ENCODE data around the gene TM2D1. TPM values are rescaled to one million over a fixed set of nuclear protein-coding genes. Genes with fewer than 3 reads are reported as not detected.
"Not testable (repeated sequence)": the region's sequence is repeated elsewhere in the genome, so short reads cannot be mapped to it uniquely, and the experiment has no call there.

The TM2D1 gene
- polyA plus RNA-seq, 1 donor from 2014 or later: 161 TPM

DNA sequence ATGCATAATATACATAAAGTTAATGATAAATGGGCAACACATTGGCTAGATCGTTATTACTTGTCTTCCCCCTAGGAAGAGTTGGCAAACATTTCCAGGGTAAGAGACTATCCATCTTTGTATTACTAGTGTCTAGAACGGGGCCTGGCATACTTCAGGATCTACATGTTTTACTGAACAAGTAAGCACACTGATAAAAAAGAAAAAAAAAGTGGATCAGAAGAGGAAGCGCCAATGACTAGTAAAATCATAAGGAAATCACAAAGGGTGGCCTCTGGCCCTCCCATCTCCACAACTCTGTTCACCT, 482 bp downstream of the TM2D1 start:
- TF ChIP-seq, protein P1, sequence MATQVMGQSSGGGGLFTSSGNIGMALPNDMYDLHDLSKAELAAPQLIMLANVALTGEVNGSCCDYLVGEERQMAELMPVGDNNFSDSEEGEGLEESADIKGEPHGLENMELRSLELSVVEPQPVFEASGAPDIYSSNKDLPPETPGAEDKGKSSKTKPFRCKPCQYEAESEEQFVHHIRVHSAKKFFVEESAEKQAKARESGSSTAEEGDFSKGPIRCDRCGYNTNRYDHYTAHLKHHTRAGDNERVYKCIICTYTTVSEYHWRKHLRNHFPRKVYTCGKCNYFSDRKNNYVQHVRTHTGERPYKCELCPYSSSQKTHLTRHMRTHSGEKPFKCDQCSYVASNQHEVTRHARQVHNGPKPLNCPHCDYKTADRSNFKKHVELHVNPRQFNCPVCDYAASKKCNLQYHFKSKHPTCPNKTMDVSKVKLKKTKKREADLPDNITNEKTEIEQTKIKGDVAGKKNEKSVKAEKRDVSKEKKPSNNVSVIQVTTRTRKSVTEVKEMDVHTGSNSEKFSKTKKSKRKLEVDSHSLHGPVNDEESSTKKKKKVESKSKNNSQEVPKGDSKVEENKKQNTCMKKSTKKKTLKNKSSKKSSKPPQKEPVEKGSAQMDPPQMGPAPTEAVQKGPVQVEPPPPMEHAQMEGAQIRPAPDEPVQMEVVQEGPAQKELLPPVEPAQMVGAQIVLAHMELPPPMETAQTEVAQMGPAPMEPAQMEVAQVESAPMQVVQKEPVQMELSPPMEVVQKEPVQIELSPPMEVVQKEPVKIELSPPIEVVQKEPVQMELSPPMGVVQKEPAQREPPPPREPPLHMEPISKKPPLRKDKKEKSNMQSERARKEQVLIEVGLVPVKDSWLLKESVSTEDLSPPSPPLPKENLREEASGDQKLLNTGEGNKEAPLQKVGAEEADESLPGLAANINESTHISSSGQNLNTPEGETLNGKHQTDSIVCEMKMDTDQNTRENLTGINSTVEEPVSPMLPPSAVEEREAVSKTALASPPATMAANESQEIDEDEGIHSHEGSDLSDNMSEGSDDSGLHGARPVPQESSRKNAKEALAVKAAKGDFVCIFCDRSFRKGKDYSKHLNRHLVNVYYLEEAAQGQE (IDR thresholded peaks at IDR 0.05; ENCODE audit: borderline replicate concordance): no peak
- TF ChIP-seq MXI1 (conservative IDR thresholded peaks at IDR 0.05; ENCODE audit: poor library complexity, severe bottlenecking) (no peak), POLR2AphosphoS5 (IDR thresholded peaks at IDR 0.05) (no peak), TAF1 (IDR thresholded peaks at IDR 0.05; ENCODE audit: low read depth) (no peak), SMC3 (conservative IDR thresholded peaks at IDR 0.05; ENCODE audit: poor library complexity) (no peak), EP300 (conservative IDR thresholded peaks at IDR 0.05; ENCODE audit: poor library complexity, severe bottlenecking) (no peak), RAD21 (conservative IDR thresholded peaks at IDR 0.05) (no peak), EZH2 (IDR thresholded peaks at IDR 0.05; ENCODE audit: borderline replicate concordance, insufficient read depth, low read length, poor library complexity, severe bottlenecking) (no peak)
- TF ChIP-seq, protein P2, sequence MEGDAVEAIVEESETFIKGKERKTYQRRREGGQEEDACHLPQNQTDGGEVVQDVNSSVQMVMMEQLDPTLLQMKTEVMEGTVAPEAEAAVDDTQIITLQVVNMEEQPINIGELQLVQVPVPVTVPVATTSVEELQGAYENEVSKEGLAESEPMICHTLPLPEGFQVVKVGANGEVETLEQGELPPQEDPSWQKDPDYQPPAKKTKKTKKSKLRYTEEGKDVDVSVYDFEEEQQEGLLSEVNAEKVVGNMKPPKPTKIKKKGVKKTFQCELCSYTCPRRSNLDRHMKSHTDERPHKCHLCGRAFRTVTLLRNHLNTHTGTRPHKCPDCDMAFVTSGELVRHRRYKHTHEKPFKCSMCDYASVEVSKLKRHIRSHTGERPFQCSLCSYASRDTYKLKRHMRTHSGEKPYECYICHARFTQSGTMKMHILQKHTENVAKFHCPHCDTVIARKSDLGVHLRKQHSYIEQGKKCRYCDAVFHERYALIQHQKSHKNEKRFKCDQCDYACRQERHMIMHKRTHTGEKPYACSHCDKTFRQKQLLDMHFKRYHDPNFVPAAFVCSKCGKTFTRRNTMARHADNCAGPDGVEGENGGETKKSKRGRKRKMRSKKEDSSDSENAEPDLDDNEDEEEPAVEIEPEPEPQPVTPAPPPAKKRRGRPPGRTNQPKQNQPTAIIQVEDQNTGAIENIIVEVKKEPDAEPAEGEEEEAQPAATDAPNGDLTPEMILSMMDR (IDR thresholded peaks at IDR 0.05; ENCODE audit: poor library complexity, severe bottlenecking): no peak
- Histone ChIP-seq H3K9me3 (ENCODE audit: low read length) (no peaks in the 10 kb centered on the region), H3F3A (ENCODE audit: insufficient read depth, low read length, poor library complexity, severe bottlenecking) (no peaks in the 10 kb centered on the region), H3K9ac (ENCODE audit: low read length) (peak overlapping the region; percentile 85), H3K36me3 (ENCODE audit: insufficient read depth, low read length) (no peaks in the 10 kb centered on the region), H3K27ac (ENCODE audit: low read length) (peak overlapping the region; percentile 76), H2AFZ (ENCODE audit: low read depth, low read length) (peak overlapping the region; percentile 90), H3K4me2 (ENCODE audit: low read length) (peak overlapping the region; percentile 30), H3K27me3 (ENCODE audit: insufficient read depth, low read depth, low read length) (no peaks in the 10 kb centered on the region), H4K20me1 (ENCODE audit: insufficient read depth) (no peaks in the 10 kb centered on the region), H3K9me2 (ENCODE audit: insufficient read depth, low read length) (no peaks in the 10 kb centered on the region), H3K79me2 (replicated peaks; ENCODE audit: insufficient read depth, low read length) (peaks cover 18% of the 10 kb centered on the region), H3K4me3 (ENCODE audit: low read length) (peak overlapping the region; percentile 79)

DNA sequence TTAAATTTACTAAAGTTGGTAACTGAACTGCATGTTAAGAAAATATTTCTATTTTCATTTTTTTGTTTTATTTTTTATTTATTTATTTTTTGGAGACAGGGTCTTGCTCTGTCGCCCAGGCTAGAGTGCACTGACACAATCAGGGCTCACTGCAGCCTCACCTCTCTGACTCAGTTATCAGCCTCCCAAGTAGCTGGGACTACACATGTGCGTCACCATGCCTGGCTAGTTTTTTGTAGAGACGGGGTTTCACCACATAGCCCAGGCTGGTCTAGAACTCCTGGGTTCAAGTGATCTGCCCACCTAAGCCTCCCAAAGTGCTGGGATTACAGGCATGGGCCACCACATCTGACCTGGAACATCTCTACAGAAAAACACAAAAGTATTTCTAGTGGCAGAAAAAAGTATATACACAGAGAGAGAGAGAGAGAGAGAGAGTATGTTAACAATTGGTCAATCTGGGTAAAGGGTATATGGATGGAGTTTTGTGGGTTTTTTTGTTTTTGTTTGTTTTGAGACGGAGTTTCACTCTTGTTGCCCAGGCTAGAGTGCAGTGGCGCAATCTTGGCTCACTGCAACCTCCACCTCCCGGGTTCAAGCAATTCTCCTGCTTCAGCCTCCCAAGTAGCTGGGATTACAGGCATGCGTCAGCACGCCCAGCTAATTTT, 5.8 kb downstream of the TM2D1 start:
- H3K4me3 ChIP-seq (ENCODE audit: low read length); H3K9me2 ChIP-seq (ENCODE audit: insufficient read depth, low read length); H3K27ac ChIP-seq (ENCODE audit: low read length); H3K4me2 ChIP-seq (ENCODE audit: low read length); H2AFZ ChIP-seq (ENCODE audit: low read depth, low read length); H3K9me3 ChIP-seq (ENCODE audit: low read length); H4K20me1 ChIP-seq (ENCODE audit: insufficient read depth); H3K9ac ChIP-seq (ENCODE audit: low read length); H3F3A ChIP-seq (ENCODE audit: insufficient read depth, low read length, poor library complexity, severe bottlenecking); H3K36me3 ChIP-seq (ENCODE audit: insufficient read depth, low read length); H3K27me3 ChIP-seq (ENCODE audit: insufficient read depth, low read depth, low read length): not testable (repeated sequence)
- peaks cover 10% of the 10 kb centered on the region for H3K79me2 ChIP-seq (replicated peaks; ENCODE audit: insufficient read depth, low read length)

DNA sequence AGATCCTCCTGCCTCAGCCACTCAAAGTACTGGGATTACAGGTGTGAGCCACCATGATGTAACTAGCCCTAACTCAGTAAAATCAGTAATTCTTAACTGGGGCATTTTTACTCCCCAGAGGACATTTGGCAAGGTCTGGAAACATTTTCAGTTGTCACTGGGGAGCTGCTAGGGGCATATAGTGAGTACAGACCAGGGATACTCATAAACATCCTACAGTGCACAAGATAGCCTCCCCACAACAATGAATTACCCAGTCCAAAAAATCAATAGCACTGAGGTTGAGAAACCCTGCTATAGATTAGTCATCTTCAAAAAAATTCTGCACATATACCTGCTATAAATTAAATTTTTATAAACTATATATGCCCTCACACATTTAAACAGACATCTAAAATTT, 13.0 kb downstream of the TM2D1 start:
- Histone ChIP-seq H4K20me1 (ENCODE audit: insufficient read depth) (no peaks in the 10 kb centered on the region), H3K4me3 (ENCODE audit: low read length) (no peak overlapping the region), H3K9me3 (ENCODE audit: low read length) (no peaks in the 10 kb centered on the region), H3K27ac (ENCODE audit: low read length) (no peak overlapping the region), H3K36me3 (ENCODE audit: insufficient read depth, low read length) (no peaks in the 10 kb centered on the region), H3F3A (ENCODE audit: insufficient read depth, low read length, poor library complexity, severe bottlenecking) (no peaks in the 10 kb centered on the region), H3K9me2 (ENCODE audit: insufficient read depth, low read length) (no peaks in the 10 kb centered on the region), H2AFZ (ENCODE audit: low read depth, low read length) (no peak overlapping the region), H3K9ac (ENCODE audit: low read length) (no peak overlapping the region), H3K4me2 (ENCODE audit: low read length) (no peak overlapping the region), H3K79me2 (replicated peaks; ENCODE audit: insufficient read depth, low read length) (no peaks in the 10 kb centered on the region), H3K27me3 (ENCODE audit: insufficient read depth, low read depth, low read length) (no peaks in the 10 kb centered on the region)
- TF ChIP-seq EZH2 (IDR thresholded peaks at IDR 0.05; ENCODE audit: borderline replicate concordance, insufficient read depth, low read length, poor library complexity, severe bottlenecking) (no peak), RAD21 (conservative IDR thresholded peaks at IDR 0.05) (no peak), EP300 (conservative IDR thresholded peaks at IDR 0.05; ENCODE audit: poor library complexity, severe bottlenecking) (no peak), TAF1 (IDR thresholded peaks at IDR 0.05; ENCODE audit: low read depth) (no peak), POLR2AphosphoS5 (IDR thresholded peaks at IDR 0.05) (no peak)
- TF ChIP-seq, protein P1 (IDR thresholded peaks at IDR 0.05; ENCODE audit: borderline replicate concordance): no peak

DNA sequence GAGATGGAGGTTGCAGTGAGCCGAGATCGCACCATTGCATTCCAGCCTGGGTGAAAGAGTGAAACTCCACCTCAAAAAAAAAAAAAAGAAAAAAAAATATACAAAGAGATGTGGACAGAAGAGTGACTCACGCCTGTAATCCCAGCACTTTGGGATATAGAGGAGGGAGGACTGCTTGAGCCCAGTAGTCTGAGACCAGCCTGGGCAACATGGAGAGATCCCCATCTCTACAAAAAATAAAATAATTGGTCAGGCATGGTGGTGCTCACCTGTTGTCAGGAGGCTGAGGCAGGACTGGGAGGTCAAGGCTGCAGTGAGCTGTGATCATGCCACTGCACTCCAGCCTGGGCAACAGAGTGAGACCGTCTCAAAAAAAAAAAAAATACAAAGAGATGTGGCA, 13.7 kb downstream of the TM2D1 start:
- not testable (repeated sequence) for H3K9ac ChIP-seq (ENCODE audit: low read length); H3K27ac ChIP-seq (ENCODE audit: low read length); H3K9me2 ChIP-seq (ENCODE audit: insufficient read depth, low read length); H3K36me3 ChIP-seq (ENCODE audit: insufficient read depth, low read length); H4K20me1 ChIP-seq (ENCODE audit: insufficient read depth); H3K79me2 ChIP-seq (replicated peaks; ENCODE audit: insufficient read depth, low read length); H3K9me3 ChIP-seq (ENCODE audit: low read length); H3K27me3 ChIP-seq (ENCODE audit: insufficient read depth, low read depth, low read length); H3K4me3 ChIP-seq (ENCODE audit: low read length); H3K4me2 ChIP-seq (ENCODE audit: low read length); H3F3A ChIP-seq (ENCODE audit: insufficient read depth, low read length, poor library complexity, severe bottlenecking); H2AFZ ChIP-seq (ENCODE audit: low read depth, low read length)

All from neural cell (in vitro differentiated cells).